MM.1S (cell line): ENCODE results near the gene CNTNAP2.

Source experiments
- EZH2 ChIP-seq: fragments of 300-600 bp; sonication (generic); optimal IDR thresholded peaks from 2 replicates; pipeline ENCODE3; 2017; ENCODE audit warnings: low read depth, mild to moderate bottlenecking, antibody characterized with exemption, low read length, mixed read lengths
- EZH2phosphoT487 ChIP-seq: fragments of 300-600 bp; sonication (generic); IDR thresholded peaks from 2 replicates; pipeline ENCODE4 v1.6.1; 2018; ENCODE audit warnings: antibody characterized with exemption, low read length
- TF ChIP-seq, protein P1 (sequence below): fragments of 300-600 bp; sonication (generic); IDR thresholded peaks from 2 replicates; pipeline ENCODE4 v1.5.1; 2016; ENCODE audit warnings: antibody characterized with exemption, low read length, mixed read lengths

- TF ChIP-seq, protein P1, sequence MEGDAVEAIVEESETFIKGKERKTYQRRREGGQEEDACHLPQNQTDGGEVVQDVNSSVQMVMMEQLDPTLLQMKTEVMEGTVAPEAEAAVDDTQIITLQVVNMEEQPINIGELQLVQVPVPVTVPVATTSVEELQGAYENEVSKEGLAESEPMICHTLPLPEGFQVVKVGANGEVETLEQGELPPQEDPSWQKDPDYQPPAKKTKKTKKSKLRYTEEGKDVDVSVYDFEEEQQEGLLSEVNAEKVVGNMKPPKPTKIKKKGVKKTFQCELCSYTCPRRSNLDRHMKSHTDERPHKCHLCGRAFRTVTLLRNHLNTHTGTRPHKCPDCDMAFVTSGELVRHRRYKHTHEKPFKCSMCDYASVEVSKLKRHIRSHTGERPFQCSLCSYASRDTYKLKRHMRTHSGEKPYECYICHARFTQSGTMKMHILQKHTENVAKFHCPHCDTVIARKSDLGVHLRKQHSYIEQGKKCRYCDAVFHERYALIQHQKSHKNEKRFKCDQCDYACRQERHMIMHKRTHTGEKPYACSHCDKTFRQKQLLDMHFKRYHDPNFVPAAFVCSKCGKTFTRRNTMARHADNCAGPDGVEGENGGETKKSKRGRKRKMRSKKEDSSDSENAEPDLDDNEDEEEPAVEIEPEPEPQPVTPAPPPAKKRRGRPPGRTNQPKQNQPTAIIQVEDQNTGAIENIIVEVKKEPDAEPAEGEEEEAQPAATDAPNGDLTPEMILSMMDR: no peak
- TF ChIP-seq EZH2phosphoT487 (no peak), EZH2 (no peak)
These were observed 1836.3 kb downstream of the CNTNAP2 start for GRCh38 chr7:147952918-147953317.
